Measurements from ENCODE around the gene GOLGA8M.
"Not testable (repeated sequence)": the region's sequence is repeated elsewhere in the genome, so short reads cannot be mapped to it uniquely, and the experiment has no call there.

- not testable (repeated sequence) for TF ChIP-seq POLR2AphosphoS5, CTCF (IDR thresholded peaks at IDR 0.05)
These were observed 48.5 kb downstream of the GOLGA8M start for GRCh38 chr15:28663717-28664116.
